Activated CD8-positive, alpha-beta memory T cell treated with anti-CD3 and anti-CD28 coated beads for 48 hours (primary cell): ENCODE results near the gene SNX22.

Source experiments
- DNase-seq, 3 experiments: peaks; one replicate each; pipeline ENCODE4 v3.0.0-alpha.2; 2020; ENCODE audit warnings: low read depth in 2 of 3, low spot score in 2 of 3

The SNX22 gene

DNA sequence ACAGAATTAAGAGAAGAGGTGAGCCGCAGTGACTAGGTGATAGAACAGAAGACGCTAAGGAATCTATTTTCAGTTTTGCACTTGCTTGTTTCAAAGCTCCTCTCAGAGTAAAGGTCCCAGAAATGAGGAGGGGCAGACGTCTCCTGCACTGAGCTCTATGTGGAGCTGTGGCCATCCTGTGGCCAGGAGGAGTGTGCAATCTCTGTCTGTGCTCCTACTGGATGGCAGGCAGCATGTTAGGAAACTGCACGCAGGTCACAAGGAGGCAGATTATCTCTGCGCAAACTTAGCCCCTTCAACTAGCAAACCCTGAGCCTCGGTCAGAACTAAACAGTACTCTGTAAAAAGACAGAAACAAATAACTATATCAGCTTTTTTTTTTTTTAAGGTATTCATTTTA lies 42.4 kb downstream of the SNX22 start:
- DNase-seq, result no peak

DNA sequence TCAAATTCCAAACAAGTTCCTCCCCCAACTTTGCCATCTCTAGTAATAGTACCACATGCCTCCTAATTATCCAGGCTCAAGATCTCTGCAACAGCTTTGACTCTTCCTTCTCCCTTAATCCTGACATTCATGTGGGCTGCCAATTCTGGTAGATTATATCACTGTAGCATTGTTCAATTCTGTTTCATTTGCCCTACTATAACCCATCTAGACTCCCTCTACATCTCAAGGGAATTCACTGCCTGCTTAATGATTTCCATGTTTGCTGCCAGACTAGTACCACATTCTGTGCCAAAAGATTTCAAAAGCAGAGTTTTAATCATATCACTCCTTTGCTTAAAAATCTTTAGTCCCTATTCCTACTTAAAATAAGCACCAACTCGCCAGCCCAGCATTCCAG lies 45.9 kb downstream of the SNX22 start:
- no peak for DNase-seq

DNA sequence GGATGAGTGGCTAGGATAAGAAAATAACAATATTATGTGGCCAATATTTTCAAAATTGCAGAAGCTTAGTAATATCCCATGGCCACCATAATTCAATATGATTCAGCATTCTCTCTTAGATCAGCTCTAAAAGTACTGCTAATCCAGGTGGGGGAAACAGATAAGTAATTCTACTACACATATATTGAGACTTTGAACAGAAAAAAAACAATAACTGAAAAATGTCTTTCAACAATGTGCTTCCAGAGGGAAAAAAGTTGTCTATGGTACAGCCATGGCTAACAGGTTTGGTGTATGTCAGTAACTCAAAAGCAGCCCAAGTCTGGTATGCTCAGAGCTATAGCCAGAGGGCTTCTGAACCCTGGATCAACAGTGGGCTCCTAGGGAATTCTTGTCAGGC lies 53.7 kb downstream of the SNX22 start:
- no peak for DNase-seq
